Lower leg skin (tissue), 3 donors: Measurements from ENCODE around the gene MYCN.

Experiments
- CTCF ChIP-seq, 3 donors: fragments of 450-650 bp; IDR thresholded peaks; one replicate each; pipeline ENCODE4 v1.5.1; 2016; ENCODE audit warnings: antibody characterized with exemption in 3 of 3, mild to moderate bottlenecking in 3 of 3, moderate library complexity in 2 of 3
- POLR2A ChIP-seq, 2 donors: fragments of 450-650 bp; IDR thresholded peaks; one replicate each; pipeline ENCODE4 v1.6.1; 2016 to 2017; ENCODE audit warnings: antibody characterized with exemption in 2 of 2, mild to moderate bottlenecking in 1 of 2, moderate library complexity in 1 of 2

GRCh38 chr2:15954761-15955160, 14.4 kb downstream of the MYCN start:
- TF ChIP-seq CTCF (IDR thresholded peaks at IDR 0.05) (no peak), POLR2A (IDR thresholded peaks at IDR 0.05) (no peak)
